GM21786 (cell line): ENCODE measurements around the gene SERPINB6.
"Not testable (repeated sequence)": the region's sequence is repeated elsewhere in the genome, so short reads cannot be mapped to it uniquely, and the experiment has no call there.

Source experiments
- ATAC-seq: cut with Tn5 transposase; IDR thresholded peaks from one replicate; pipeline ENCODE4 v1.9.1; 2021; ENCODE audit not compliant: unreplicated experiment

SERPINB6 gene

DNA sequence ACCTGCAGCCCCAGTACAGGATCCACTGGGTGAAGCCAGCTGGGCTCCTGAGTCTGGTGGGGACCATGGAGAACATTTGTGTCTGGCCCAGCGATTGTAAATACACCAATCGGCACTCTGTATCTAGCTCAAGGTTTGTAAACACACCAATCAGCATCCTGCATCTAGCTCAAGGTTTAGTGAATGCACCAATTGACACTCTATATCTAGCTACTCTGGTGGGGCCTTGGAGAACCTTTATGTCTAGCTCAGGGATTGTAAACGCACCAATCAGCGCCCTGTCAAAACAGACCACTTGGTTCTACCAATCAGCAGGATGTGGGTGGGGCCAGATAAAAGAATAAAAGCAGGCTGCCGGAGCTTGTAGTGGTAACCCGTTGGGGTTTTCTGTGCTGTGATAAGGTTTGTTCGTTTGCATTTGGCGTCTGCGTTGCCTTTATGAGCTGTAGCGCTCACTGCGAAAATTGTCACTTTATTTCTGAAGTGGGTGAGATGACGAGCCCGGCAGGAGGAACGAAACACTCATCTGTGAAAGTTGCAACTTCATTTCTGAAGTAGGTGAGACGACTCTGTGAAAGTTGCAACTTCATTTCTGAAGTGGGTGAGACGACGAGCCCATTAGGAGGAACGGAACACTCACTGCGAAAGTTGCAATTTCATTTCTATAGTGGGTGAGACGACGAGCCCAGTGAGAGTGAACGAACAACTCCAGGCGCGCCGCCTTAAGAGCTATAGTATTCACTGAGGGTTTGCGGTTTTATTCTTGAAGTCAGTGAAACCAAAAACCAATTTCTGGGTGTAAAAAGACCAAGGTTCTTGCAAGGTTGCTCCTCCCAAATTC, 31.1 kb downstream of the SERPINB6 start:
- peak; percentile 95 for ATAC-seq

DNA sequence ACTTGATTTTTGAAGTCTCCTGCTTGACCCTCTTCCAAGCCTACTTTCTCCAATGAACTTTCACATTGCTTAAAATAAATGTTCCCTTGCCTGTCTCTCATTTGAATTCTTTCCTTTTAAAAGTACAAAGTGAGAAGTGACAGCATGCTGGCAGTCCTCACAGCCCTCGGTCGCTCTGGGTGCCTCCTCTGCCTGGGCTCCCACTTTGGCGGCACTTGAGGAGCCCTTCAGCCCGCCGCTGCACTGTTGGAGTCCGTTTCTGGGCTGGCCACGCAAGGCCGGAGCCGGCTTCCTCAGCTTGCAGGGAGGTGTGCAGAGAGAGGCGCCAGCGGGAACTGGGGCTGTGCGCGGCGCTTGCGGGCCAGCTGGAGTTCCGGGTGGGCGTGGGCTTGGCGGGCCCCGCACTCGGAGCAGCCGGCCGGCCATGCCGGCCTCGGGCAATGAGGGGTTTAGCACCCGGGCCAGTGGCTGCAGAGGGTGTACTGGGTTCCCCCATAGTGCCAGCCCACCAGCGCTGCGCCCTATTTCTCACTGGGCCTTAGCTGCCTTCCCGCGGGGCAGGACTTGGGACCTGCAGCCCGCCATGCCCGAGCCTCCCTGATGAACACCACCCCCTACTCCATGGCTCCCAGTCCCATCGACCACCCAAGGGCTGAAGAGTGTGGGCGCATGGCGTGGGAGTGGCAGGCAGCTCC, 31.9 kb downstream of the SERPINB6 start:
- no peak for ATAC-seq

DNA sequence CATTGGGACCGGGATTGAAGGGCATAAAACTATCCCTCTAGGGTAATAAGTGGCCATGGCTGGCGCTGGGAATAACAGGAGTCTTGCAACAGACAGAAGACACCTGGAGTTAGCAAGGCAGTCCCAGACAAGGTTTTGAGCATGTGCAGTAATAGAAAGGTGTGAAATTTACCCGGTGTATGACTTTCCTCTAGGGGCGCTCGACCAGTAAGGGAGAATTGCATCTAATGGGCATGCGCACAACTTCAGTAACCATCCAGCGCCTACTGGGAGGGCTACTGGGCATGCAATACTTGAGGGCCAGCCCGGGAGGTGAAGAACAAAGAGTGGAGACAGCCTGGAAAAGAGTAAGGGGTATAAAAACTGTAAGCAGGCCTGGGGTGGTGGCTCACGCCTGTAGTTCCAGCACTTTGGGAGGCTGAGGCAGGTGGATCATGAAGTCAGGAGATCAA, 32.7 kb downstream of the SERPINB6 start:
- ATAC-seq: no peak

DNA sequence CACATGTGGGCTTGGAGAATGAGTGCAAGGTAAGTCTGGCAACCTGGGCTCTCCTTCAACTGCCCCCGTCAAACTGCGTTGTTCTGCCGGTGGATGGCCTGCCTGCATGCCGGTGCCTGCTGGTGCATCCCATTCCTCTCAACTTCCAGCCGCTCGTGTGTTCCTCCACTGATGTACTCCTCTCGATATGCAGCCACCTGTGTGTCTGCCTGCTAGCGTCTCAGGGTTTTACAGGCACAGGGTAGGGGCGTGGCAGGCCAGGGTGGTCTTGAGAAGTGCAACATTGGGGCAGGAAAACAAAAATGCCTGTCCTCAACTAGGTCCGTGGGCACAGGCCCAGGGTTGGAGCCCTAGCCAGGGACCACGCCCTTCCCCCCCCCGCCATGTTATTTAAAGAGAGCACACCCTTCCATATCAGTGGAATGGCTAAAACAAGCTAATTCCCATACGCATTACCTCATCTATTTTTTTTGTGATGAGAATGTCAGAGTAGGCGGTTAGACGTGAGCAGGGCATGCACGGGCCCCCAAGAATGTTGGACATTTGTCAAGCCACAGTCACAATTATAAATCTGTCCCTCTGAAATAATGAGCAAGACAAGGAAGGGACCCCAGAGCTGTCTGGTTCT, 33.2 kb downstream of the SERPINB6 start:
- no peak for ATAC-seq

DNA sequence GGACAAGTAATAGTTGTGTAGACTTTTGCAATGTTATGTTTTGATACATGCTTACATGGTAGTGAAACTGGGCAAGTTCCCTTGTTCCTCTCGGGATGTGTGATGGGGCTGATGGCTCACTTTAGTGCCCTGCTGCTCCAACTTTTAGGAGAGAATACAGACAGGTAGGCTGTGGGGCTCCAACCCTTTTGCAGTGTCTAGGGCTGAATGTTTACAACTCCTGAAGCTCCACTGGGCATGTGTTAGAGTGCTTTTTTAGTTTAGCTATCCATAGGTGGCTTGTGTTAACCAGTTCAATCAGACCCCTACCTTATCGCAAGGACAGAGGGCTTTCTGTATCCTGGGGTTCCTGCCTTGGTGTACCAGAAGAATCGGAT, 33.8 kb downstream of the SERPINB6 start:
- no peak for ATAC-seq

DNA sequence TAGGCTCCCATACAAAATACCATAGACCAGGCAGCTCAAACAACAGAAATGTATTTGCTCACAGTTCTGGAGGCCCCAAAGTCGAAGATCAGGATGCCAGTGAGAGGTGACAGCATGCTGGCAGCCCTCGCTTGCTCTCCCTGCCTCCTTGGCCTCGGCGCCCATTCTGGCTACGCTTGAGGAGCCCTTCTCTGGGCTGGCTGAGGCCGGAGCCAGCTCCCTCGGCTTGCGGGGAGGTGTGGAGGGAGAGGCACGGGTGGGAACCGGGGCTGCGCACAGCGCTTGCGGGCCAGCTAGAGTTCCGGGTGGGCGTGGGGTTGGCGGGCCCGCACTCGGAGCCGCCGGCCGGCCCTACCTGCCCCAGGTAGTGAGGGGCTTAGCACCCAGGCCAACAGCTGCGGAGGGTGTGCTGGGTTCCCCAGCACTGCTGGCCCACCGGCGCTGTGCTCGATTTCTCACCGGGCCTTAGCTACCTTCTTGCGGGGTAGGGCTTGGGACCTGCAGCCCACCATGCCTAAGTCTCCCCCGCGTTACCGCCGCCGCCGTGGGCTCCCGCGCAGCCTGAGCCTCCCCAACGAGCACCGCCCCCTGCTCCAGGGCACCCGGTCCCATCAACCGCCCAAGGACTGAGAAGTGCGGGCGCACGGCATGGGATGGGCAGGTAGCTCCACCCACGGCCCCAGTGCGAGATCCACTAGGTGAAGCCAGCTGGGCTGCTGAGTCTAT, 35.6 kb downstream of the SERPINB6 start:
- no peak for ATAC-seq

DNA sequence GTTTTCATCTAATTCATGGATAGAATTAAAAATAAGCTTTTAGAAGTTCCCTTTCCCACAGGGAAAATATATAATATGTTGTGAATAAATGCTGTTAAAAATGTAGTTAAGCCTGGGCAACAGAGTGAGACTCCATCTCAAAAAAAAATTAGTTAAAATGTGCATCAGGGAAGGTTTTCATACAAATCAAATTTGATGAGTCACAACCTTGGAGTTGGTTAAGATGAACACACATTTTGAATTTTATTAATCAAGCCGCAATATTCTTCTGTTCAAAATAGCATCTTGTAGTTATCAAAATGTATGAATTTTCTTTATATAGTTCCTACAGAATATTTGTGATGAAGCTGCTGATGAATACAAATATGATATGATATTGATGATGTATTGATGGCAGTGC, 37.3 kb downstream of the SERPINB6 start:
- no peak for ATAC-seq

DNA sequence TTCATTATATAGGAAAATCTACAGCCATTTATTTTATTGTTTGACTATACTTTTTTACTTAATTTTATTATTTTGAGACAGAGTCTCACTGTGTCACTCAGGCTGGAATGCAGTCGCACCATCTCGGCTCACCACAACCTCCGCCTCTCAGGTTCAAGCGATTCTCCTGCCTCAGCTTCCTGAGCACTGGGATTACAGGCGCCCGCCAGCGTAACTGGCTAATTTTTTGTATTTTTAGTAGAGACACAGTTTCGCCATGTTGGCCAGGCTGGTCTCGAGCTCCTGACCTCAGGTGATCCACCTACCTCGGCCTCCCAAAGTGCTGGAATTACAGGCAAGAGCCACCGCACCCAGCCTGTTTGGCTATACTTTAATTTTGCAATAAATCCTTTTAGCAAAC, 38.5 kb downstream of the SERPINB6 start:
- not testable (repeated sequence) for ATAC-seq

DNA sequence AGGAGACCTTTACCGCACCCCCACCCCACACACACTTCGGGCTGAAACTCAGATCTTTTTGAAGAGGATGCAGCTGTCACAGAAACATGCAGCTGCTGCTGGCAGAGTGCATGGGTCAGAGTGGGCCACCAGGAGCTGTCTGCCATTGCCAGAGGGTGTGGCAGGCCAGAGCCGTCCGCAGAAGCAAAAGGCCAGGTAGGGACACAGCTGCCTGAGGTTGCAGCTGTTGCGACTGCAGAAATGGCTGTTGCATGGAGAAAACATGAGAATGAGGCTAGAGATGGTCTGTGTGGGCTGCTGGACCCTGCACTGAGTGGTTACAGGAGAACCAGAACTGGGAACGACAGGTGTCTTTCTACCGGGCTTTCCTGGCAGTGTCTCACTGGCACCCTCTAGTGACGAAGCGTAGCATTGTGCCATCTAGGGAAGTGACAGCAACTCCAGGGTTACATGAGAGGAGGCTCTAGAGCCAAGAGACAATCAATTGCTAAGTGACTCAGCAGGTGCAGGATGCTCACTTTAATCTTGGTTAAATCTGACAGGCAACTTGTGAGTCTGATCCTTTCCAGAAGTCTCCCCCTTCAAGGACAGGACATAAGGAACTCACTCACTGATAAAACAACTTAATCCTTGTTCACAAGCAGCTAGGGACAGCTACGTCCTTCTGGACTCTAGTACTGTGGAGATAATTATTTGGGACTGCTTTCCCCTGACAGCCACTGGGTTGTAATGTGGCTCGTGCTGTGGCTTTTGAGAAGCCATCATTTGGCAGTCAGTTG, 39.2 kb downstream of the SERPINB6 start:
- peak; percentile 72 for ATAC-seq

DNA sequence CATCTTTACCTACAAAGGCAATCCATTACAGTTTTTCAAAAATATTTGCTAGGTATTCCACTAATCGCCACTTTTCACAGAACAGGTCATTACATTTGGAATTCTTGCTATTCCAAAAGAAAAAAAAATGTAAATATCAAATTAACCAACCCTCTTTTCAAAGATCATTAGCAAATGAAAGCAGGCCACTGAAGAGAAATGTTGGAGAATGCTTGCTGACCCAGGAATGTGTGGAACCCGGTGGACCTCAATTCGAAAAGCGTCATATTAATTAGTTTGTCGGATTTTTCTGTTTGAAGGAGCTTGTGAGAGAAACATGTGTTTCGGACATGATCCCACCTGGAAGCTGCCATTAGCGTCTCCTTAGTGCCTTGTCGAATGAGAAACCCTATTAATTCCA, 40.3 kb downstream of the SERPINB6 start:
- ATAC-seq: no peak

DNA sequence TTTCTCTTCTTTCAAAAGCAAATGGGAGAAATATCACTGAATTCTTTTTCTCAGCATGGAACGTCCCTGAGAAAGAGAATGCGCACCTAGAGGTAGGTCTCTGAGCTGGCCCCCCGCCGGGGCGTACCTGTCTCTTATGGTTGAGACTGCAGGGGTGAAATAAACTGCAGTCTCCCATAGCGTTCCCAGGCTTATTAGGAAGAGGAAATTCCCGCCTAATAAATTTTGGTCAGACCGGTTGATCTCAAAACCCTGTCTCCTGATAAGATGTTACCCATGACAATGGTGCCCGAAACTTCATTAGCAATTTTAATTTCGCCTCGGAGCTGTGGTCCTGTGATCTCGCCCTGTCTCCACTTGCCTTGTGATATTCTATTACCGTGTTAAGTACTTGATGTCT, 43.4 kb downstream of the SERPINB6 start:
- ATAC-seq: not testable (repeated sequence)

DNA sequence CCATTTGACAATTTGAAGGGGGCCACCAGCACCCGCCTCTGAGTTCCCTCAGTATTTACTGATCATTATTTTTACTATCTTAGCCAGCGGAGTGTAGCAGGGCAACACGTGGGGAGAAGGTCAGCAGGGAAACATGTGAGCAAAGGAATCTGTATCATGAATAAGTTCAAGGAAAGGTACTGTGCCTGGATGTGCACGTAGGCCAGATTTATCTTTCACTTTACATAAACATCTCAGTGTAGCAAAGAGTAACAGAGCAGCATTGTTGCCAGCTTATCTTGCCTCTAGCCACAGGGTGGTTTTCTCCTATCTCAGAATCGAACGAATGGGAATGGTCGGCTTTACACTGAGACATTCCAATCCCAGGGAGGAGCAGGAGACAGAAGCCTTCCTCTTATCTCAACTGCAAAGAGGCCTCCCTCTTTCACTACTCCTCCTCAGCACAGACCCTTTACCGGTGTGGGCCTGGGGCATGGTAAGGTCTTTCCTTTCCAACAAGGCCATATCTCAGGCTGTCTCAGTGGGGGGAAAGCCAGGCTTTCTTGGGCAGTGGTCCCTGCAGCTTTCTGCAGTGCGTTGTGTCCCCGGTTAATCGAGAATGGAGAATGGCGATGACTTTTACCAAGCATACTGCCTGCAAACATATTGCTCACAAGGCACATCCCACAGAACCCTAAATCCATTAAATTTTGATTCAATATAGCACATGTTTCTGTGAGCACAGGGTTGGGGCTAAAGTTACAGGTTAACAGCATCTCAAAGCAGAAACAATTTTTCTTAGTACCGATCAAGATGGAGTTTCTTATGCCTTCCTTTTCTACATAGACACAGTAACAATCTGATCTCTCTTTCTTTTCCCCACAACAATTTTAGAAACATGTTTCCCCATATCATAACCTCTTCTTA, 45.3 kb downstream of the SERPINB6 start:
- ATAC-seq: not testable (repeated sequence)

DNA sequence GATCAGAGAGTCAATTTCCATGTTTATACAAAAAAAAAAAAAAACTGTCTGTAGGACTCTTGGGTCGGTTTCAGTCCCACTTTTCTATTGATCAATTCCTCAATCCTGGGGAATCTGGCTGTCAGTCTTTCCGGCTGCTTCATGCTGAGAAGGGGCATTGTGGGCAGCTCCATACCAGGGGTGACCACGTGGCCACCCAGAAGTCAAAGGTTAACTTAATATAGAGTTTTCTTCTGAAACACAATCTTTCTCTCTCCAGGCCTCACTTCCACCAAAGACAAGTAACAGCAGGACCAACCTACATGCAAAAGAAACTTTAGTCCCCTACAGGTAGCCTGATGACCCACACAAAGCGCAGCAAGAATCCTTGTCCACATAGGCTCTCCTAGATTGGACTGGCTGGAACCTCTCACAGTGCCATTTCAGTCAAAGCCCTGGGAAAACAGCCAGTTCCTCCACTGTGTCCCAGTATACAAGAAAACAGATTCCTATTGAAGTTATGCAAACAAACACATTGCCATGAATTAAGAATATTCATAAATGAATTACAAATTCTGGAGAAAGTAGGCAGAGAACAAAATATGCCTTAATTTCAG, 49.7 kb downstream of the SERPINB6 start:
- no peak for ATAC-seq

DNA sequence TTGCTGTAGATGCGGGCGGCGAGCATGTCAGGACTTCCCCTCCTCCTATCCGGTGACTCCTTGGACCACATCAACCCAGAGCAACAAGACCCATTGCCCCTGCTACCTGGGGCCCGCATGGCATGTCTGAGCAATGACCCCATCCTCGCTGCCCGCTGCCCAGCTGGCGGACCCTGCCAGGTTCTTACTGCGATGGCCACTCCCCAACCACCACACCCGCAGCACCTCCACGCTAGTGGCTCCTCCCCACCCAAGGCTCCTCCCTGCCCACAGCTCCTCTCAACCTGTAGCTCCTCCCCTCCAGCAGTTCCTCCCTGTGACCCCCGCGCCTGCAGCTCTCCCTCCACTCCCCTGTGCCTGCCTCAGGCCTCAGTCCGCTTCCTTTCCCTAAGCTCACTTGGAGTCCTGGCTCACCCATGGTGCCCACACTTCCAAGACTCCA, 50.7 kb downstream of the SERPINB6 start:
- no peak for ATAC-seq

DNA sequence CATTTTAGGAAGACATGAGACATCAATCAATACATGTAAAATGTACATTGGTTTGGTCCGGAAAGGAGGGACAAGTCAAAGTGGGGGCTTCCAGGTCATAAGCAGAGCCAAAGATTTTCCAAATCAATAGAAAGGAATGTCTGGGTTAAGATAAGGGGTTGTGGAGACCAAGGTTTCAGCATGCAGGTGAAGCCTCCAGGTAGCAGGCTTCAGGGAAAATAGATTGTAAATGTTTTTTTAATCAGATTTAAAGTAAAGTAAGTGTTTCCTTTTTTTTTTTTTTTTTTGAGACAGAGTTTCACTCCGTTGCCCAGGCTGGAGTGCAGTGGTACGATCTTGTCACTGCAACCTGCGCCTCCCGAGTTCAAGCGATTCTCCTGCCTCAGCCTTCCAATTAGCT, 51.5 kb downstream of the SERPINB6 start:
- no peak for ATAC-seq

DNA sequence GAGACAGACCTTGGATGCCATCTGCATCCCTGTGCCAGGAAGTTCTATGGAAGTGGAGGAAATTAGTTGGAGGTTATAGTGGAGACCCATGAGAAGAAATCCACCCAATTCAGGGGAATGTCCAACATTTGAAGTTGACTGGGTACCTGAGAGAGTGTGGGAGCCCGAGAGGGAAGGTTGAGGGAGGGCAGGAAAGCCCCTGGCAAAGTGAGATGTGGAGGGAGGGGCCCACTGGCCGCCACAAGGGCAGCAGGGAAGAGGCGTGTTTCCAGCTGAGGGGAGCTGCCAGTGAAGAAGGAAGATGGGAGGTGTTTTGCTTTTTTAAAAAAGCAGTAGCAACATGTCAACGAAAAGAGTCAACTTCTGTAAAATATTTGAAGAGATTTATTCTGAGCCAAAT, 52.0 kb downstream of the SERPINB6 start:
- no peak for ATAC-seq

DNA sequence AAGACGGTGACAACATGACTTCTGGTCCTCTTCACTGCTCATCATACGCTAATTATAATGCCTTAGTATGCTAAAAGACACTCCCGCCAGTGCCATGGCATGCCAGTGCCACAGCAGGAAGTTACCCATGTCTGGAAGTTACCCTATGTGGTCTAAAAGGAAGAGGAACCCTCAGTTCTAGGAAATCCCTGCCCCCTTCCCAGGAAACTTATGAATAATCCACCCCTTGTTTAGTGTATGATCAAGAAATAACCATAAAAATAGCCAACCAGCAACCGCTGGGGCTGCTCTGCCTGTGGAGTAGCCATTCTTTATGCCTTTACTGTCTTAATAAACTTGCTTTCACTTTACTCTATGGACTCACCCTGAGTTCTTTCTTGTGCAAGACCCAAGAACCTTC, 52.4 kb downstream of the SERPINB6 start:
- no peak for ATAC-seq

DNA sequence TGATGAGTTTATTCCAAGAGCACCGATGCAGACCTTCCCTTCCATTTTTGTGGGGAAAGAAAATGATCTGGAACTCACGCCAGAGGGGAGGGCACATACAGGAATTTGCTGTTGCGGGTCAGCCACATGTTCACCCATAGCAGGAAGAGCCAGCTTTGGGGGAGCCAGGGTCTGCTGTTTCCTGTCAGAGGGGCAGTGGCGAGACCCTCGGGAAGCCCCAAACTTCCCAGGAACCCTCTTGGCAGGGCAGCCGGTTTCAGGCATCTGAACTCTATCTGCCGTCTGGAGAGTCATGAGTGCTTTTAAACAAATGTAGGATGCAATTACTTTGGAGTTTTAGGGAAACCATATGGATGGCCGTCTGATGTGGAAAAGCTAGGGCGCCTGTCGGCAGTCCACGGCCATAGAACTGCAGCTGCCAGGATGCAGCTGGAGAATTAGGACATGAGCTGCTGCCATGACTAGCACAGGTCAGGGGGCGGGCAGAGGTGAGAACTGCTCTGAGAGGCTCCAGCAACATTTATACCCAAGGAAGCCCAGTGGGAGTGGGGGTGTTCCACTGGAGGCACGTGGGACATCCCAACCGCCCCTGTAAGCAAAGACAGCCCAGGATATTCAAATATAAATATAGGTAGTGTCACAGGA, 53.4 kb downstream of the SERPINB6 start:
- no peak for ATAC-seq

DNA sequence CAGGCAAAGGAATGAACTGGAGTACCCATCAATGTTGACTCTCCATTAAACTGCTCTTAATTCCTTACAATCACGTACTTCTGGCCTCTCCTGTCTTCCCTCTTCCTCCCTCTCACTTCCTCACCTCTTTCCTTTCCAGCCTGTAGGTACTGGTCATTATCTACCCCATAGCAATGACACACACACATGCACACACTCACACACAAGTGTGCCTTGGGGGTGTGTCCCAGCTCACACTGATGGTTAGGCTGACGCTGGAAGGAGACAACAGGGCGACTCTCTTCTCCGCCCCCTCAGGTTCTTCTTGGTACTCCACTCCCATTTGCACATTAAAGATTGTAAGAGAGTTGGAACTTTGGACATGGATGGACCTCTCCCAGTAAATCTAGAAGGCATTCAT, 54.3 kb downstream of the SERPINB6 start:
- ATAC-seq: no peak
